Mesenchymal stem cell (in vitro differentiated cells and primary cell): ENCODE measurements around the gene CR1L.
"Not testable (repeated sequence)": the region's sequence is repeated elsewhere in the genome, so short reads cannot be mapped to it uniquely, and the experiment has no call there.

Experiments used
- DNase-seq: peaks from one replicate; pipeline ENCODE4 v3.0.0-alpha.2; 2013
- H2AFZ ChIP-seq: one replicate; pipeline ENCODE4 v1.6.1; 2013; ENCODE audit warnings: low read depth, mild to moderate bottlenecking, control low read depth, inconsistent platforms, low read length, moderate library complexity
- H2AK5ac ChIP-seq: 2 replicates; pipeline ENCODE4 v1.6.1; 2013; ENCODE audit warnings: low read length, moderate library complexity, mild to moderate bottlenecking, inconsistent platforms; ENCODE audit not compliant: severe bottlenecking
- H2BK120ac ChIP-seq: one replicate; pipeline ENCODE4 v1.6.1; 2013; ENCODE audit warnings: low read depth, mild to moderate bottlenecking, inconsistent platforms, low read length, moderate library complexity
- H2BK12ac ChIP-seq, 2 experiments: one replicate each; pipeline ENCODE4 v1.6.1; 2013; ENCODE audit warnings: inconsistent platforms in 2 of 2, low read length in 2 of 2, mild to moderate bottlenecking in 2 of 2, moderate library complexity in 2 of 2, control low read depth in 1 of 2
- H2BK15ac ChIP-seq: one replicate; pipeline ENCODE4 v1.6.1; 2013; ENCODE audit warnings: mild to moderate bottlenecking, low read depth, inconsistent platforms; ENCODE audit not compliant: poor library complexity, severe bottlenecking
- H2BK5ac ChIP-seq: 2 replicates; pipeline ENCODE4 v1.6.1; 2013; ENCODE audit warnings: low read depth, mild to moderate bottlenecking, low read length, control low read depth, inconsistent platforms; ENCODE audit not compliant: poor library complexity, severe bottlenecking
- H3K14ac ChIP-seq, 2 experiments: one replicate each; pipeline ENCODE4 v1.6.1; 2013; ENCODE audit warnings: inconsistent platforms in 2 of 2, low read length in 2 of 2, control low read depth in 1 of 2, mild to moderate bottlenecking in 1 of 2, moderate library complexity in 1 of 2
- H3K18ac ChIP-seq, 2 experiments: one replicate each; pipeline ENCODE4 v1.6.1; 2013; ENCODE audit warnings: inconsistent platforms in 2 of 2, low read length in 2 of 2, control low read depth in 1 of 2, low read depth in 1 of 2, mild to moderate bottlenecking in 1 of 2
- H3K23ac ChIP-seq, 2 experiments: one replicate each; pipeline ENCODE4 v1.6.1; 2013; ENCODE audit warnings: inconsistent platforms in 2 of 2, low read length in 2 of 2, mild to moderate bottlenecking in 2 of 2, moderate library complexity in 2 of 2, control low read depth in 1 of 2
- H3K27ac ChIP-seq: 2 replicates; pipeline ENCODE4 v1.5.1; 2013; ENCODE audit warnings: mild to moderate bottlenecking, moderate library complexity, low read length, control low read depth, inconsistent platforms; ENCODE audit not compliant: poor library complexity, severe bottlenecking
- H3K27me3 ChIP-seq, 2 experiments: 2 replicates each; pipeline versions ENCODE4 v1.6.1 to v1.7.0; 2013; ENCODE audit warnings: low read length in 2 of 2, mild to moderate bottlenecking in 2 of 2, moderate library complexity in 2 of 2, control low read depth in 1 of 2, inconsistent platforms in 1 of 2; ENCODE audit not compliant: control insufficient read depth in 1 of 2, insufficient read depth in 1 of 2
- H3K36me3 ChIP-seq, 2 experiments: 2 replicates each; pipeline versions ENCODE4 v1.6.1 to v1.7.0; 2013; ENCODE audit warnings: low read length in 2 of 2, control low read depth in 1 of 2, inconsistent platforms in 1 of 2, low read depth in 1 of 2, mild to moderate bottlenecking in 1 of 2; ENCODE audit not compliant: insufficient read depth in 2 of 2, control insufficient read depth in 1 of 2
- H3K4ac ChIP-seq, 2 experiments: one replicate each; pipeline ENCODE4 v1.6.1; 2013; ENCODE audit warnings: inconsistent platforms in 2 of 2, low read length in 2 of 2, mild to moderate bottlenecking in 2 of 2, moderate library complexity in 2 of 2, control low read depth in 1 of 2, low read depth in 1 of 2
- H3K4me1 ChIP-seq: 2 replicates; pipeline ENCODE4 v1.6.1; 2013; ENCODE audit warnings: low read depth, low read length, control low read depth; ENCODE audit not compliant: control insufficient read depth, insufficient read depth
- H3K4me2 ChIP-seq: 2 replicates; pipeline ENCODE4 v1.6.1; 2013; ENCODE audit warnings: low read length, mild to moderate bottlenecking, inconsistent platforms; ENCODE audit not compliant: poor library complexity, severe bottlenecking
- H3K4me3 ChIP-seq, 2 experiments: 2 replicates each; pipeline versions ENCODE4 v1.5.1 to v1.7.0; 2013; ENCODE audit warnings: low read length in 2 of 2, mild to moderate bottlenecking in 2 of 2, control low read depth in 1 of 2, low read depth in 1 of 2; ENCODE audit not compliant: insufficient read depth in 1 of 2
- H3K79me1 ChIP-seq: replicated peaks from 2 replicates; pipeline ENCODE4 v1.6.1; 2013; ENCODE audit warnings: mild to moderate bottlenecking, control low read depth, low read length, inconsistent platforms; ENCODE audit not compliant: poor library complexity, severe bottlenecking
- H3K9ac ChIP-seq: 2 replicates; pipeline ENCODE4 v1.7.0; 2013; ENCODE audit warnings: mild to moderate bottlenecking, low read length, moderate library complexity
- H3K9me3 ChIP-seq: 2 replicates; pipeline ENCODE4 v1.7.0; 2013; ENCODE audit warnings: mild to moderate bottlenecking, low read length; ENCODE audit not compliant: control insufficient read depth
- H4K8ac ChIP-seq: one replicate; pipeline ENCODE4 v1.6.1; 2013; ENCODE audit warnings: inconsistent platforms, mild to moderate bottlenecking, low read length, moderate library complexity
- H4K91ac ChIP-seq: one replicate; pipeline ENCODE4 v1.6.1; 2013; ENCODE audit warnings: mild to moderate bottlenecking, low read length, inconsistent platforms
- WGBS: methylation state at CpG from one replicate; pipeline ENCODE4 v1.1.7; 2013; ENCODE audit warnings: mixed read lengths; 5-methylcytosine and 5-hydroxymethylcytosine counted together

Gene CR1L

GRCh38 chr1:207748737-207749528 is 104.0 kb downstream of the CR1L start:
- Histone ChIP-seq H3K4me1 (peaks cover 6% of the 10 kb centered on the region), H4K8ac (no peak overlapping the region), H3K4ac (no peak overlapping the region), H3K4me3 (no peak overlapping the region), H3K14ac (no peak overlapping the region), H3K27me3 (no peaks in the 10 kb centered on the region), H3K4me2 (no peak overlapping the region), H3K79me1 (peaks cover 3% of the 10 kb centered on the region), H2AFZ (no peak overlapping the region), H3K9ac (no peak overlapping the region), H3K36me3 (no peaks in the 10 kb centered on the region), H2BK15ac (no peak overlapping the region), H2BK12ac (no peak overlapping the region), H2AK5ac (no peak overlapping the region), H3K9me3 (no peaks in the 10 kb centered on the region), H4K91ac (no peak overlapping the region), H3K27ac (no peak overlapping the region), H2BK5ac (no peak overlapping the region), H2BK120ac (no peak overlapping the region), H3K18ac (no peak overlapping the region), H3K23ac (no peak overlapping the region)
- DNase-seq: no peak
- 72% methylated on average over 2 of the region's 2 CpGs for WGBS

DNA sequence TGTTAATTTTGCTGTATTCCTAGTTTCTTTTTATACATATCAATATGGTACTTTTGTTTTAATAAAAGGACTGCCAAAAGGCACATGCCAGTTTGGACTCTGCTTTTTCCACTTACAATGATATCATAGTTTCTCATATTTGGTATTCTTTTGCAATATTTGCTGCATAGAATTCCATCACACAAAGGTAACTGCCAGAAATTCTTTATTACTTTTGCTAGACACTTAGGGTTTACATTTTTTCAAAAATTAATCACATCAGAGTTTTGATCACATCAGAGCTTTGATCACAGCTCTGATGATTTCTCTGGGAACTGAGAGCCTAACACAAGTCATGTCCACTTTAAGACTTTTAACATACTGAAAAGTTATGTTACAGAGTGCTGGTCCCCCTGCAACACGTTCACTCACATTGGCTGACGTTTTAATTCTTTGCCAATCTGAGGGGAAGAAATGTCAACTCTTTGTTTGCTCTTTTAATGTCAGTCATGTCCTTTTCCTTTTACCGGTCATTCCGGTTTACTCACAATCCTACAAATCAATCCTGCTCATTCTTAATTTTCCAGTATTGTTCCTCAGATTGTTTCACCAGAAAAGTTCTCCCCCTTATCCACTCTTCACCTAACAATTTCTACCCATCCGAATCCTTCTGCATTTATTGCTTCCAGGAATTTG is 105.8 kb downstream of the CR1L start:
- 90% methylated on average over 5 of the region's 5 CpGs for WGBS
- no peaks in the 10 kb centered on the region for H3K36me3 ChIP-seq

GRCh38 chr1:207751463-207751789 is 106.5 kb downstream of the CR1L start:
- not testable (repeated sequence) for DNase-seq, H3K27me3 ChIP-seq, H2BK120ac ChIP-seq, H3K9me3 ChIP-seq, H3K79me1 ChIP-seq, H3K14ac ChIP-seq, H4K91ac ChIP-seq, H3K23ac ChIP-seq, H2AFZ ChIP-seq, H2AK5ac ChIP-seq, H3K36me3 ChIP-seq, H2BK12ac ChIP-seq, H3K18ac ChIP-seq, H2BK5ac ChIP-seq
- Histone ChIP-seq H3K9ac (peak overlapping the region; percentile 94), H4K8ac (peak overlapping the region; percentile 54), H3K4ac (peak overlapping the region in 1 of 2 experiments; percentile 7), H3K4me3 (peak overlapping the region; percentile 36 to 99), H3K4me1 (peaks cover 15% of the 10 kb centered on the region), H3K4me2 (peak overlapping the region; percentile 29), H2BK15ac (peak overlapping the region; percentile 48), H3K27ac (peak overlapping the region; percentile 4)
- WGBS: 38% methylated on average over 7 of the region's 7 CpGs

More for the DNA sequence above, 105.8 kb downstream of the CR1L start:
- Histone ChIP-seq H3K27me3 (no peaks in the 10 kb centered on the region), H4K8ac (no peak overlapping the region), H3K4me2 (no peak overlapping the region), H3K4me1 (peaks cover 12% of the 10 kb centered on the region), H3K4me3 (peak overlapping the region in 1 of 2 experiments; percentile 99), H3K9ac (peak overlapping the region; percentile 94), H2BK15ac (no peak overlapping the region), H3K4ac (no peak overlapping the region), H2BK12ac (no peak overlapping the region), H3K79me1 (peaks cover 3% of the 10 kb centered on the region), H3K9me3 (no peaks in the 10 kb centered on the region), H3K14ac (no peak overlapping the region), H2BK5ac (no peak overlapping the region), H2AK5ac (no peak overlapping the region), H3K23ac (no peak overlapping the region), H2BK120ac (no peak overlapping the region), H2AFZ (no peak overlapping the region), H3K27ac (no peak overlapping the region), H4K91ac (no peak overlapping the region), H3K18ac (no peak overlapping the region)
- no peak for DNase-seq

- H4K91ac ChIP-seq: peak within 1 kb of the TSS; percentile 64
- H3K4me3 ChIP-seq: peak within 1 kb of the TSS; percentile 93 to 99
- H3K27me3 ChIP-seq: no peaks in the 10 kb centered on the region
- peak within 1 kb of the TSS; percentile 66 for H2BK120ac ChIP-seq
- peak within 1 kb of the TSS; percentile 73 to 96 for H3K18ac ChIP-seq
- H3K23ac ChIP-seq: peak within 1 kb of the TSS; percentile 92 to 100
- H3K4ac ChIP-seq: peak within 1 kb of the TSS; percentile 20 to 94
- peak within 1 kb of the TSS; percentile 82 for H3K27ac ChIP-seq
- peak within 1 kb of the TSS; percentile 94 for H3K4me2 ChIP-seq
- no peaks in the 10 kb centered on the region for H3K9me3 ChIP-seq
- peak within 1 kb of the TSS; percentile 75 for H2BK5ac ChIP-seq
- under 1% methylated on average over 53 of the region's 55 CpGs for WGBS
- peak within 1 kb of the TSS; percentile 87 for H2AFZ ChIP-seq
- H3K9ac ChIP-seq: peak within 1 kb of the TSS; percentile 94
- peak within 1 kb of the TSS; percentile 18 to 95 for H2BK12ac ChIP-seq
- H3K4me1 ChIP-seq: peaks cover 15% of the 10 kb centered on the region
- peaks cover 5% of the 10 kb centered on the region for H3K79me1 ChIP-seq
- DNase-seq: peak; percentile 93
- H2BK15ac ChIP-seq: peak within 1 kb of the TSS; percentile 97
- H3K14ac ChIP-seq: peak within 1 kb of the TSS in 1 of 2 experiments; percentile 100
- H4K8ac ChIP-seq: peak within 1 kb of the TSS; percentile 78
- H2AK5ac ChIP-seq: no peak within 1 kb of the TSS
- H3K36me3 ChIP-seq: peaks cover 0 to 3% of the 10 kb centered on the region in 2 experiments
These were observed 107.0 kb downstream of the CR1L start, which contains the start of gene CD46 for GRCh38 chr1:207751790-207752455. Gene CD46, plus strand, starts transcription at chr1:207752054. Its CDS starts 159 bp downstream, at chr1:207752213.
